ENCODE results near the gene SNUPN. TPM values are rescaled to one million over a fixed set of nuclear protein-coding genes. Genes with fewer than 3 reads are reported as not detected.
A peak's percentile ranks its signal among the peaks of the same experiment; 100 is the strongest.

Gene SNUPN
- total RNA-seq, 1 experiment from 2014 or later, result 34.6 TPM

- ChIA-PET CTCF (interaction anchor here (0.5 to 0.7 kb wide), 2 partner anchors 16 to 90 kb away, joined by 3 to 4 read pairs; no protein-coding TSS in a partner anchor), POLR2A (ENCODE audit: low non-redundant PET) (no interaction called here)
- H3K9me3 ChIP-seq (ENCODE audit: low read depth, low read length, poor library complexity, severe bottlenecking), result no peaks in the 10 kb centered on the region
- H3K27ac ChIP-seq (ENCODE audit: low read depth, low read length, poor library complexity, severe bottlenecking), result peak overlapping the region; percentile 85
- TF ChIP-seq EZH2 (IDR thresholded peaks at IDR 0.05; ENCODE audit: borderline replicate concordance, low read depth, low read length, poor library complexity, severe bottlenecking) (no peak), CTCF (conservative IDR thresholded peaks at IDR 0.05; ENCODE audit: low read depth, low read length) (peak; percentile 63)
- intact Hi-C loops (cut with micrococcal nuclease; ENCODE audit: unreplicated experiment), result loop anchor here (5.0 kb wide), 1 partner anchor 146 kb away; the partner anchor contains the start of gene SIN3A
- BruUV-seq (replicated peaks), result no TSS peak
- peak; percentile 70 for DNase-seq (ENCODE audit: low spot score)
- H3K4me1 ChIP-seq (ENCODE audit: insufficient read depth, low read length, poor library complexity, severe bottlenecking), result peaks cover 33% of the 10 kb centered on the region
- H3K4me3 ChIP-seq (ENCODE audit: low read depth, low read length, poor library complexity, severe bottlenecking), result no peak overlapping the region
- H3K36me3 ChIP-seq (ENCODE audit: insufficient read depth, low read length, poor library complexity, severe bottlenecking), result peaks cover 34% of the 10 kb centered on the region
- no peaks in the 10 kb centered on the region for H3K27me3 ChIP-seq (replicated peaks; ENCODE audit: insufficient read depth, low read depth, low read length, poor library complexity)
Observed at GRCh38 chr15:75597667-75598341, 27.7 kb downstream of the SNUPN start.

- Histone ChIP-seq H3K4me1 (ENCODE audit: insufficient read depth, low read length, poor library complexity, severe bottlenecking) (peaks cover 33% of the 10 kb centered on the region), H3K4me3 (ENCODE audit: low read depth, low read length, poor library complexity, severe bottlenecking) (no peak overlapping the region), H3K36me3 (ENCODE audit: insufficient read depth, low read length, poor library complexity, severe bottlenecking) (peaks cover 34% of the 10 kb centered on the region), H3K27ac (ENCODE audit: low read depth, low read length, poor library complexity, severe bottlenecking) (peak overlapping the region; percentile 85), H3K27me3 (replicated peaks; ENCODE audit: insufficient read depth, low read depth, low read length, poor library complexity) (no peaks in the 10 kb centered on the region), H3K9me3 (ENCODE audit: low read depth, low read length, poor library complexity, severe bottlenecking) (no peaks in the 10 kb centered on the region)
- POLR2A ChIA-PET (ENCODE audit: low non-redundant PET), result no interaction called here
- intact Hi-C loops (cut with micrococcal nuclease; ENCODE audit: unreplicated experiment), result loop anchor here (5.0 kb wide), 1 partner anchor 145 kb away; the partner anchor contains the start of gene SIN3A
- CTCF ChIA-PET, result interaction anchor here (0.7 kb wide), 1 partner anchor 15 kb away, joined by 3 read pairs; no protein-coding TSS in a partner anchor
- TF ChIP-seq EZH2 (IDR thresholded peaks at IDR 0.05; ENCODE audit: borderline replicate concordance, low read depth, low read length, poor library complexity, severe bottlenecking) (no peak), CTCF (conservative IDR thresholded peaks at IDR 0.05; ENCODE audit: low read depth, low read length) (no peak)
- BruUV-seq (replicated peaks), result no TSS peak
- no peak for DNase-seq (ENCODE audit: low spot score)
Observed at GRCh38 chr15:75596703-75597345, 28.7 kb downstream of the SNUPN start.

- BruUV-seq (replicated peaks), result no TSS peak
- Histone ChIP-seq H3K4me1 (ENCODE audit: insufficient read depth, low read length, poor library complexity, severe bottlenecking) (peaks cover 26% of the 10 kb centered on the region), H3K4me3 (ENCODE audit: low read depth, low read length, poor library complexity, severe bottlenecking) (no peak overlapping the region), H3K36me3 (ENCODE audit: insufficient read depth, low read length, poor library complexity, severe bottlenecking) (peaks cover 23% of the 10 kb centered on the region), H3K27ac (ENCODE audit: low read depth, low read length, poor library complexity, severe bottlenecking) (no peak overlapping the region), H3K27me3 (replicated peaks; ENCODE audit: insufficient read depth, low read depth, low read length, poor library complexity) (no peaks in the 10 kb centered on the region), H3K9me3 (ENCODE audit: low read depth, low read length, poor library complexity, severe bottlenecking) (no peaks in the 10 kb centered on the region)
- DNase-seq (ENCODE audit: low spot score), result no peak
- intact Hi-C loops (cut with micrococcal nuclease; ENCODE audit: unreplicated experiment), result no loop called here
- TF ChIP-seq EZH2 (IDR thresholded peaks at IDR 0.05; ENCODE audit: borderline replicate concordance, low read depth, low read length, poor library complexity, severe bottlenecking) (no peak), CTCF (conservative IDR thresholded peaks at IDR 0.05; ENCODE audit: low read depth, low read length) (no peak)
- POLR2A ChIA-PET (ENCODE audit: low non-redundant PET), result interaction anchor here (0.7 kb wide), 1 partner anchor 143 kb away, joined by 3 read pairs; no protein-coding TSS in a partner anchor
- CTCF ChIA-PET, result no interaction called here
Observed at GRCh38 chr15:75594276-75594675, 31.2 kb downstream of the SNUPN start.

Measured in A673 (cell line).